C4-2B (cell line): Measurements from ENCODE around the gene HTR6.

Source experiments
- ZFX ChIP-seq: fragments of 450-650 bp; IDR thresholded peaks from 2 replicates; pipeline ENCODE4 v1.6.1; 2017
- TF ChIP-seq, protein P1 (sequence below): fragments of 450-650 bp; conservative IDR thresholded peaks from 2 replicates; pipeline ENCODE4 v1.5.1; 2017; ENCODE audit warnings: mild to moderate bottlenecking

DNA sequence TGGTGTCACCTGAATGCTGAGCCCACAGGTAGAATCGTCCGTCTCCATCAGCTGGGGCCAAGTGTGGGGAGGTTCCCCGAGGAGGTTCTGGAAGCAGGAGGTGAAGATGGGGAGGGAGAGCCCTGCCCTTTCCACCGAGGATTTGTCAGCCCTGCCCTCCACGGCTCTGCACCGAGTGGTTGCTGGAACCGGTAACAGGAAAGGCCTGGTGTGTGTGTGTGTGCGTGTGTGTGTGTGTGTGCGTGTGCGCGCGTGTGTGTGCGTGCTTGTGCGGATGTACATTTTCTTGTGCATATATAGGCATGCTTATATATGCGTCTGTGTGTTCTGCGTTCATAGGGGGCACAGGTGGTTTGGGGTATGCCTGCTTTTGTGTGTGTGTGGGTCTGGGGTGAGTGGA is 17.0 kb upstream of the HTR6 start:
- TF ChIP-seq, protein P1, sequence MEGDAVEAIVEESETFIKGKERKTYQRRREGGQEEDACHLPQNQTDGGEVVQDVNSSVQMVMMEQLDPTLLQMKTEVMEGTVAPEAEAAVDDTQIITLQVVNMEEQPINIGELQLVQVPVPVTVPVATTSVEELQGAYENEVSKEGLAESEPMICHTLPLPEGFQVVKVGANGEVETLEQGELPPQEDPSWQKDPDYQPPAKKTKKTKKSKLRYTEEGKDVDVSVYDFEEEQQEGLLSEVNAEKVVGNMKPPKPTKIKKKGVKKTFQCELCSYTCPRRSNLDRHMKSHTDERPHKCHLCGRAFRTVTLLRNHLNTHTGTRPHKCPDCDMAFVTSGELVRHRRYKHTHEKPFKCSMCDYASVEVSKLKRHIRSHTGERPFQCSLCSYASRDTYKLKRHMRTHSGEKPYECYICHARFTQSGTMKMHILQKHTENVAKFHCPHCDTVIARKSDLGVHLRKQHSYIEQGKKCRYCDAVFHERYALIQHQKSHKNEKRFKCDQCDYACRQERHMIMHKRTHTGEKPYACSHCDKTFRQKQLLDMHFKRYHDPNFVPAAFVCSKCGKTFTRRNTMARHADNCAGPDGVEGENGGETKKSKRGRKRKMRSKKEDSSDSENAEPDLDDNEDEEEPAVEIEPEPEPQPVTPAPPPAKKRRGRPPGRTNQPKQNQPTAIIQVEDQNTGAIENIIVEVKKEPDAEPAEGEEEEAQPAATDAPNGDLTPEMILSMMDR = no peak
- no peak for TF ChIP-seq ZFX
